Measurements from ENCODE around the gene SAFB. TPM values are rescaled to one million over a fixed set of nuclear protein-coding genes. Genes with fewer than 3 reads are reported as not detected.
A peak's percentile ranks its signal among the peaks of the same experiment; 100 is the strongest.

SAFB gene
- total RNA-seq, 2 experiments from 2014 or later: 195 to 200 TPM

DNA sequence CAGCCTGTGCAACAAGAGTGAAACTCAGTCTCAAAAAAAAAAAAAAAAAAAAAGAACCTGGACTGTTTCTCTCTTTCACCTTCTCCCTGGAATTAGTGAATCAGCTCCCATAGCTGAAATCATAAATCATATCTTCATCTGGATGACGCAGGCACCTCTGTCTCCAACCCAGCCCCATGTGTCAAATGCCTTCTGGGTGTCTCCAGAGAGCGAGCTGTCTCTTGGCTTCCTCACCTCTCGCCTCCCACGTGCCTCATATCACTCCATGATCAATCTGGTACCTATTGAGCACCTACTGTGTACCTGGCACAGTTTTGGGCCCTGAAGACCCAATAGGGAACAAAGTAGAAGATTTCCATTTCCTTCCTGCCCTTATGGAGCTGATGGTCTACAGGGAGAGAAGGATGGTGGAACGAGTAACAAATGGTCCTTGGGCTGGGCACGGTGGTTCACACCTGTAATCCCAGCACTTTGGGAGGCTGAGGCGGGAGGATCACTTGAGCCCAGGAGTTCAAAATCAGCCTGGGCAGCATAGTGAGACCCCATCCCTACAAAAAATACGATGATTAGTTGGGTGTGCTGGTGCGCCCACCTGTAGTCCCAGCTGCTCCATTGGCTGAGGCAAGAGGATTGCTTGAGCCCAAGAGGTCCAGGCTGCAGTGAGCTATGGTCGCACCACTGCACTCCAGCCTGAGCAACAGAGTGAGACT, 60.4 kb downstream of the SAFB start:
- ATAC-seq (ENCODE audit: poor library complexity) (no peak), DNase-seq (no peak)
- POLR2A ChIA-PET: no interaction called here
- Histone ChIP-seq H3K4me1 (ENCODE audit: insufficient read depth, low read length) (peaks cover 47% of the 10 kb centered on the region), H3K27ac (ENCODE audit: low read depth in 1 of 2, low read length in 2 of 2) (no peak overlapping the region), H3K36me3 (ENCODE audit: insufficient read depth, low read length) (peaks cover 1% of the 10 kb centered on the region), H3K9me3 (ENCODE audit: control insufficient read depth in 1 of 2, insufficient read depth in 1 of 2, low read length in 2 of 2) (peaks cover 0 to 6% of the 10 kb centered on the region in 2 experiments), H3K27me3 (ENCODE audit: control insufficient read depth in 1 of 2, insufficient read depth in 2 of 2, low read length in 2 of 2) (no peaks in the 10 kb centered on the region), H3K4me3 (ENCODE audit: low read length) (no peak overlapping the region)
- Mint-ChIP-seq H3K9me3 (no peaks in the 10 kb centered on the region), H3K4me3 (peak overlapping the region; percentile 32), H3K27me3 (no peaks in the 10 kb centered on the region), H3K4me1 (ENCODE audit: low read depth) (peaks cover 39% of the 10 kb centered on the region), H3K27ac (no peak overlapping the region), H3K36me3 (ENCODE audit: low read depth) (peaks cover 10% of the 10 kb centered on the region)
- CTCF ChIA-PET: no interaction called here
- intact Hi-C loops (cut with DNase I, micrococcal nuclease): loop anchor here in 1 of 2 experiments (10.0 kb wide), 3 partner anchors 291 to 889 kb away; partner anchors contain the start of genes CLPP, FEM1A and RANBP3
- TF ChIP-seq, protein P1, sequence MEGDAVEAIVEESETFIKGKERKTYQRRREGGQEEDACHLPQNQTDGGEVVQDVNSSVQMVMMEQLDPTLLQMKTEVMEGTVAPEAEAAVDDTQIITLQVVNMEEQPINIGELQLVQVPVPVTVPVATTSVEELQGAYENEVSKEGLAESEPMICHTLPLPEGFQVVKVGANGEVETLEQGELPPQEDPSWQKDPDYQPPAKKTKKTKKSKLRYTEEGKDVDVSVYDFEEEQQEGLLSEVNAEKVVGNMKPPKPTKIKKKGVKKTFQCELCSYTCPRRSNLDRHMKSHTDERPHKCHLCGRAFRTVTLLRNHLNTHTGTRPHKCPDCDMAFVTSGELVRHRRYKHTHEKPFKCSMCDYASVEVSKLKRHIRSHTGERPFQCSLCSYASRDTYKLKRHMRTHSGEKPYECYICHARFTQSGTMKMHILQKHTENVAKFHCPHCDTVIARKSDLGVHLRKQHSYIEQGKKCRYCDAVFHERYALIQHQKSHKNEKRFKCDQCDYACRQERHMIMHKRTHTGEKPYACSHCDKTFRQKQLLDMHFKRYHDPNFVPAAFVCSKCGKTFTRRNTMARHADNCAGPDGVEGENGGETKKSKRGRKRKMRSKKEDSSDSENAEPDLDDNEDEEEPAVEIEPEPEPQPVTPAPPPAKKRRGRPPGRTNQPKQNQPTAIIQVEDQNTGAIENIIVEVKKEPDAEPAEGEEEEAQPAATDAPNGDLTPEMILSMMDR (IDR thresholded peaks at IDR 0.05): no peak

DNA sequence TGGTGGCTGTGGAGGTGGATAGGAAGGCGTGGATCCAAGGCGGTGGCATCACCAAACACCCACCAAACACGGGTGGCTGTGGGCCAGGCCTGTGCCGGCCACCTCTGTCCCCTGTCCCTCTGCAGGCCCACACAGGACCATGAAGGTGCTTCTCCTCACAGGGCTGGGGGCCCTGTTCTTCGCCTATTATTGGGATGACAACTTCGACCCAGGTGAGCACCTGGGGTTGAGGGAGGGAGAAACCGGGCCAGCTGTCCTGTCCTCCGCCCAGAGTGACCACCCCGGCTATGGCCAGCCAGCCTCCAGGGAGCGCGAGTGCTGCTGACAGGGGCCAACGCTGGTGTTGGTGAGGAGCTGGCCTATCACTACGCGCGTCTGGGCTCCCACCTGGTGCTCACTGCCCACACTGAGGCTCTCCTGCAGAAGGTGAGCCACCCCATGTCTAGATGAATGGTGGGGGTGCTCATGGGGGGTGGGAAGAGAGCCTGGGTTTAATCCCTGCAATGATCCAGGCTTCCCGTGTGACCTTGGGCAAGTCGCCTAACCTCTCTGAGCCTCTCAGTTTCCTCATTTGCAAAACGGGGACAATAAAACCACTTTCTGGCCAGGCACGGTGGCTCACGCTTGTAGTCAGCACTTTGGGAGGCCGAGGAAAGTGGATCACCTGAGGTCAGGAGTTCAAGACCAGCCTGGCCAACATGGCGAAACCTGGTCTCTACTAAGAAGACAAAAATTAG, 62.0 kb downstream of the SAFB start:
- POLR2A ChIA-PET: no interaction called here
- DNase-seq: peak in 1 of 14 experiments; percentile 42
- Histone ChIP-seq H3K4me1 (ENCODE audit: insufficient read depth, low read length) (peaks cover 40% of the 10 kb centered on the region), H3K27me3 (ENCODE audit: control insufficient read depth in 1 of 2, insufficient read depth in 2 of 2, low read length in 2 of 2) (no peaks in the 10 kb centered on the region), H3K27ac (ENCODE audit: low read depth in 1 of 2, low read length in 2 of 2) (no peak overlapping the region), H3K4me3 (ENCODE audit: low read length) (no peak overlapping the region), H3K9me3 (ENCODE audit: control insufficient read depth in 1 of 2, insufficient read depth in 1 of 2, low read length in 2 of 2) (peaks cover 0 to 6% of the 10 kb centered on the region in 2 experiments), H3K36me3 (ENCODE audit: insufficient read depth, low read length) (no peaks in the 10 kb centered on the region)
- Mint-ChIP-seq H3K36me3 (ENCODE audit: low read depth) (peaks cover 9% of the 10 kb centered on the region), H3K27ac (no peak overlapping the region), H3K4me1 (ENCODE audit: low read depth) (peaks cover 36% of the 10 kb centered on the region), H3K27me3 (no peaks in the 10 kb centered on the region), H3K9me3 (no peaks in the 10 kb centered on the region), H3K4me3 (peak overlapping the region; percentile 40)
- TF ChIP-seq, protein P1 (IDR thresholded peaks at IDR 0.05): no peak
- intact Hi-C loops (cut with DNase I, micrococcal nuclease): loop anchor here in 1 of 2 experiments (10.0 kb wide), 3 partner anchors 290 to 890 kb away; partner anchors contain the start of genes CLPP, FEM1A and RANBP3
- CTCF ChIA-PET: no interaction called here
- ATAC-seq (ENCODE audit: poor library complexity): no peak

DNA sequence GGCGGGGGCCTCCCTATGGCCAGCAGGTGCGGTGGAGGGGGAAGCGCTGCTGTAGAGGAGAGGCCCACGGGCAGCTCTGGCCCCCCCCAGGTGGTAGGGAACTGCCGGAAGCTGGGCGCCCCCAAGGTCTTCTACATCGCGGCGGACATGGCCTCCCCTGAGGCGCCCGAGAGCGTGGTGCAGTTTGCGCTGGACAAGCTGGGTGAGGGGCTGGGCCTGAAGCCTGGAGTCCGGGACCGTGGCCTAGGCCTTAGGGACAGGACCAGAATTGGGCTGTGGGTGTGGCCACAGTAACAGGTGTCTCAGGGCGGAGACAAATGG, 63.4 kb downstream of the SAFB start:
- Histone ChIP-seq H3K4me1 (ENCODE audit: insufficient read depth, low read length) (peaks cover 42% of the 10 kb centered on the region), H3K27me3 (ENCODE audit: control insufficient read depth in 1 of 2, insufficient read depth in 2 of 2, low read length in 2 of 2) (no peaks in the 10 kb centered on the region), H3K4me3 (ENCODE audit: low read length) (peak overlapping the region; percentile 59), H3K9me3 (ENCODE audit: control insufficient read depth in 1 of 2, insufficient read depth in 1 of 2, low read length in 2 of 2) (peaks cover 0 to 6% of the 10 kb centered on the region in 2 experiments), H3K36me3 (ENCODE audit: insufficient read depth, low read length) (no peaks in the 10 kb centered on the region), H3K27ac (ENCODE audit: low read depth in 1 of 2, low read length in 2 of 2) (peak overlapping the region; percentile 61 to 66)
- H3K36me3 Mint-ChIP-seq (ENCODE audit: low read depth): peaks cover 14% of the 10 kb centered on the region
- H3K4me3 Mint-ChIP-seq: peak overlapping the region; percentile 92
- peaks cover 40% of the 10 kb centered on the region for H3K4me1 Mint-ChIP-seq (ENCODE audit: low read depth)
- CTCF ChIA-PET: interaction anchor here (0.8 to 1.9 kb wide), 5 partner anchors 10 to 64 kb away, joined by 3 to 13 read pairs (median 3); partner anchors contain the start of genes CATSPERD, LONP1, SAFB and SAFB2
- ATAC-seq (ENCODE audit: poor library complexity) (no peak), DNase-seq (no peak)
- POLR2A ChIA-PET: interaction anchor here (0.8 to 2.9 kb wide), 6 partner anchors 9 to 718 kb away, joined by 3 to 29 read pairs (median 9); partner anchors contain the start of genes CATSPERD, KDM4B, LONP1 and NDUFA11
- TF ChIP-seq, protein P1 (IDR thresholded peaks at IDR 0.05): no peak
- peak overlapping the region; percentile 85 for H3K27ac Mint-ChIP-seq
- H3K27me3 Mint-ChIP-seq: no peaks in the 10 kb centered on the region
- no peaks in the 10 kb centered on the region for H3K9me3 Mint-ChIP-seq
- intact Hi-C loops (cut with DNase I, micrococcal nuclease): loop anchor here in 1 of 2 experiments (2.0 to 10.0 kb wide), 4 partner anchors 219 to 891 kb away; partner anchors contain the start of genes CLPP, FEM1A, RANBP3 and VMAC
